Stimulated activated CD4-positive, alpha-beta T cell treated with anti-CD3 and anti-CD28 coated beads, Interleukin-12 subunit alpha, Interleukin-12 subunit beta, amount 100 ng/mL, for 4 hours (primary cell): ENCODE measurements around the gene WDR7.

Source experiments
- DNase-seq: peaks from one replicate; pipeline ENCODE4 v3.0.0-alpha.2; 2020

The WDR7 gene

DNA sequence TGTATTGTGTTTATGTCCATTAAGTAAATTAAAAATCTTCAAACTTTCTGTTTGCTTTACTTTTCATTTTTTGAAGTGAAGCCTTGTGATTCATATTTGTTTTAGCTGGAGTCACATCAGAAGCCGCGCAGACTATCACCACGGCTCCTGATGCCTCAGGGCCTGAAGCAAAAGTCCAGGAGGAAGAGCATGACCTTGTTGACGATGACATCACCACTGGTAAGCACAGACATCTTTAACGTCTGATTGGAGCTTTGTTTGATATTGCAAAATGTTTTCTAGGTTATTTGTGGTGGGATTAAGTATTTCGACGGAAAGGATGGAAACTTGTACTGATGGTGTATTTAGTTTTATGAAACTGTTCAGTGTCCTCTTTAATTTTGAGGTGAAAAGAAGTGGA lies 164.8 kb downstream of the WDR7 start:
- DNase-seq = no peak

- no peak for DNase-seq
These were observed 172.9 kb downstream of the WDR7 start for GRCh38 chr18:56823986-56824565.

GRCh38 chr18:56825321-56825720 lies 174.2 kb downstream of the WDR7 start:
- DNase-seq = no peak

- no peak for DNase-seq
These were observed 174.7 kb downstream of the WDR7 start for GRCh38 chr18:56825878-56826277.

GRCh38 chr18:56831988-56832387 lies 180.8 kb downstream of the WDR7 start:
- DNase-seq = no peak

DNA sequence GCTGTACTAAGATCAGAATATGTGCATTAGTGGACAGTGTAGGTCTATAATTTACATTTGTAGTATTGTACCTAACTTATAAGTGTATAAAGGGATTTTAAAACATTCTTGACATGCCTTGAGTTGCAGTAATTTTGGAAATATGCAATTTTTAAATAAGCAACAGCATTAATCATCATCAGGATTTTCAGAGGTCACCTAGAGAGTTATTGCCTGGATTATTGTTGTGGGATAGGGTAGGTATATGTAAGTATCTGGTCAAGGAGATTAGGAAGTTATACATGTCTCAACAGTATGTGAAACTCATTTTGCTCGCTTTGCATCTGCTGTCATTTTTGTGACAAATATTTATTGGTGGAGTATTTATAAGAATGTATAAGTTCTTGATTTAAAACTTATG lies 184.2 kb downstream of the WDR7 start:
- DNase-seq = no peak

GRCh38 chr18:56836173-56836572 lies 185.0 kb downstream of the WDR7 start:
- DNase-seq = no peak

- DNase-seq = no peak
These were observed 190.7 kb downstream of the WDR7 start for GRCh38 chr18:56841836-56842235.

DNA sequence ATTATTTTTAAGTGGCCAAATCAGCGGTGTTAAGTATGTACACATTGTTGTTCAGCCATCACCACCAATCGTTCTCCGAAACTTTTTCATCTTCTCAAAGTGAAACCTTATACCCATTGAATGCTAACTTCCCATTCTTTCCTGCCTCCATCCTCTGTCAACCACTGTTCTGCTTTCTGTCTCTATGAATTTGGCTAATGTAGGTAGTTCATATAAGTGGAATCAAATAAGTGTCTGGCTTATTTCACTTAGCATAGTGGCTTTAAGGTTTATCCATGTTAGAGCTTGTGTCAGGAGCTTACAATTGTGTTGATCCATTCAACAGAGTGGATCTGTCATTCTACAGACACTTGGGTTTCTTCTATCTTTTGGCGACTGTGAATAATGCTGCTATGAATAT lies 192.1 kb downstream of the WDR7 start:
- no peak for DNase-seq

DNA sequence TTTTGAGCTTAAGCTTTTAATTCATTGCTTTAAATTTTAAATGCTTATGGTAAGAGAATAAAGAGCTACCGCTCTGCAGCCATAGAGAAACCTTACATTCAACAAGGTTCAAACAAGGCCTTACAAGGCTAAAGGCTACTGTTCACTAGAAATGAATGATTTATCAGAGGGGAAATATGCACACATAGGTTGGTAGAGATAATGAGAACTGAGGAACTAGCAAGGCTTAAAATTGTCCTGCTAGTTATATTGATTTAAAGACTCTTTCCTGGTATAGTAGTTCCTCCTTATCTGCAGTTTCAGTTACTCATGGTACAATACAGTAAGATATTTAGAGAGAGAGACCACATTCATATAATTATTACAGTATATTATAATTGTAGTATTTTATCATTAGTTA lies 193.4 kb downstream of the WDR7 start:
- DNase-seq = no peak

DNA sequence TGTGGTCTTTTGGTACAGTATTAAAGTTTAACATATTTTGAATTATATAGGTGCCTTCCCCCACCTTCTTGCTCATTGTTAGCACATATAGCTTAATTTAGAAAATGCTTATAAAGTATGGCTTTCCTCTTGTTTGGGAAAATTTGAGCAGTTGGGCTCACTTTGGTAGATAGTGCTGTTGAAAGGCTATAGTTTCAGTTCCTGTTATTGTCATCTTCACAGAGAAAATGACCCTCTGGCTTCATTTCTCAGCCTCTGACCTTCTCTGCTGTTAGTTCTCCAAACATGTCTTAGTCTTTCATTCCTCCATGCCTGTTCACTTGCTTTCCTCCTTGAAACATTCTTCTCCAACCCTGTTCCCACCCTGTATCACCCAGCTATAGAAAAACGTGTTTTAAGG lies 200.6 kb downstream of the WDR7 start:
- DNase-seq = no peak

GRCh38 chr18:56853961-56854360 lies 202.8 kb downstream of the WDR7 start:
- no peak for DNase-seq

DNA sequence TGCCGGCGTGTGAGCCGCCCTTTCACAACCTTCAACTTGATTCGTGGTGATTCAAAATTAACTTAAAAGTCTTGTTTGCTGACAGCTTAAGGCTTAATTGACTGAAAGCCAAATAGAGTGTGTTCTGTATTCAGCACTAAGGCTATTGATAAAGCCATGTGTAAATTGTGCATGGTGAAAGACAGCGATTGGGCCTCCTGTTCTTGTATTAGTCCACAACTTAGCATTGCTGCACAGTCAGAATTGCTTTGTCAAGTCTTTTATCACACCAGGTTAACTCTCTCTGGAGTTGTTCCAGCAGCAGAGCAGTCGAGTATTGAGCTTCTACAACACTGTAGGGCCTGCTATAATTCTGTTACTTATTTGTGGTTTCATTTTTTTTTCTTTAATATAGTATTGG lies 210.1 kb downstream of the WDR7 start:
- DNase-seq = no peak

GRCh38 chr18:56869189-56869777 lies 218.1 kb downstream of the WDR7 start:
- no peak for DNase-seq

DNA sequence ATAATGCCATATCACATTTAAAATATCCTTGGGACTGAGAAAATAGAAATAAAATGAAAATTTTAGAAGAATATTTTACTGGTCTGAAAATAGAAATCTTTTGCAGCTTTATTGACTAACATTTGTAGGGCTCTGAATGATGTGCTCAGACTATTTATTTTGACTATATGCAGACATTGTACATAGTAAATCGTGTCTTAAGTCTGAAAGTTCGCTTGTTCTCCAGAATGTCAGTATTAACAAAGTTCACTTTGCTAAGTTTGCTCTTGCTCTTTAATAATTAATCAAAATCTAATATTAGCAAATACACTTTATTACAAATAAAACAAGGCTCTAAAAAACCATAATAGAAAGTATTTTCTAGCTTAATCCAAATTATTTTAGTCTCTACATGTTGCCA lies 219.8 kb downstream of the WDR7 start:
- no peak for DNase-seq

DNA sequence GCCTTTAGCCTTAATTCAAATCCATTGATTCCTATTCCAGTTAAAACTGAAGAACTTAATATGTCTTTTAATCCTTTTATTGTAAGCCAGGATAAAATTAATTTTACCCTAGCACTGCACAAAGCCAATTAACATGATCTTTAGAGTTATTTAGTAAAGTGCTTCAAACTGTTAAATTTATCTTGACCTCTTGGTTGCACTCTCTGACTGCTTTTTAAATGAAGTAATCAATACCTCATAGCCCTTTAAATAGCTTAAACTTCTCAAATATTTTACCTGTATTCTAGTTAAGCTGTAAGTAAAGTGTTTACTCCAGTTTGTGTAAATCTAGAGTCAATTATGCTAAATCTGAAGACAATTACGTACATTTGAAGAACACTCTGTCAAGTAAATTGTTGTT lies 221.0 kb downstream of the WDR7 start:
- DNase-seq = no peak

GRCh38 chr18:56873441-56874140 lies 222.4 kb downstream of the WDR7 start:
- DNase-seq = no peak

DNA sequence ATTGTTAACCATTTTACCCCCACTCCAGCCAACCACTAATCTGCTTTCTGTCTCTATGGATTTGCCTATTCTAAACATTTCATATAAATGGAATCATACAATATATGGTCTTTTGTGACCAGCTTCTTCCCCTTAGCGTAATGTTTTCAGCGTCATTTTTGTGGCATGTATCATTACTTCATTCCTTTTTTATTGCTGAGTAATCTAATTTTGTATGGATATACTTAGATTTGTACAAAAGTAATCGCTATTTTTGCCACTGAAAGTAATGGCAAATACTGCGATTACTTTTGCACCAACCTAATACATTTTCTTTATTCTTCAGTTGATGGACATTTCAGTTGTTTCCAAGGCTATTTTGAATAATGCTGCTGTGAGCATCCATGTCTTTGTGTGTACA lies 227.6 kb downstream of the WDR7 start:
- DNase-seq = no peak

GRCh38 chr18:56884511-56884910 lies 233.4 kb downstream of the WDR7 start:
- no peak for DNase-seq

DNA sequence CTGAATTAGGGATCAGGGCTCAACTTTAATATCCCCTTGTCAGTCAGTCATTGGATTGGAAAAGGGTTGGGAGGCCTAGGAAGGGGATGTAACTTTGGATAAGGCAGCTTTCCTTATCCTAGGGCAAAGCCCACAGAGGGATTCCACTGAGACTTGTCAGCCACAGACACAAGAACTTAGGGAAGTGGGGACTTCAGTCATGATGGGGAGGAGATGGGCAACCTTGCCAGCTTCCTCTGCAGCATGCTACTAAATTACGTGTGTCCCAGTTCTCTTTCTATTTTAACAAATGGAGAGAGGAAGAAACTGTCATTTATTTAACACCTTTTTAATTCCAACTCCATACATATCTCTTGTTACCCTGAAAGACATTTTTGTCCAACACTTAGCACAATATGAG lies 237.8 kb downstream of the WDR7 start:
- DNase-seq = no peak

- no peak for DNase-seq
These were observed 238.5 kb downstream of the WDR7 start for GRCh38 chr18:56889621-56890020.

DNA sequence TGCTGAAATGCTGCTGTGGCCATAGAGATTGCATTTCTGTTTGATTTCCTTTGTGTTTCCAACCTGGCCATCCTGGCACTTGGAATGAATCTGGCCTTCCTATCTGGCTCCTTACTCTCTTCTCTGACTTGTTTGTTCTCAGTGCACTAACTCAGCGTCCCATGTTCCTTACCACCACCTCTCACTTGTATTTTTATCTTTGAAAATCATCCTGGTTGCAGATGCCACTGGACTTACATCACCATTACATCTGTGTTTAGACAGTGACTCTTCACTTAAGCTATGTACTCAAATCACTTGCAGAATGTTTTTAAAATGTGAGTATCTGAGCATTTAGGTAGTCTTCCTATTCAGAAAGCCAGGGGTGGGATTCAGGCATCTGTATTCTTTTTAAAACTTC lies 239.5 kb downstream of the WDR7 start:
- no peak for DNase-seq

- no peak for DNase-seq
These were observed 240.0 kb downstream of the WDR7 start for GRCh38 chr18:56891116-56891515.

DNA sequence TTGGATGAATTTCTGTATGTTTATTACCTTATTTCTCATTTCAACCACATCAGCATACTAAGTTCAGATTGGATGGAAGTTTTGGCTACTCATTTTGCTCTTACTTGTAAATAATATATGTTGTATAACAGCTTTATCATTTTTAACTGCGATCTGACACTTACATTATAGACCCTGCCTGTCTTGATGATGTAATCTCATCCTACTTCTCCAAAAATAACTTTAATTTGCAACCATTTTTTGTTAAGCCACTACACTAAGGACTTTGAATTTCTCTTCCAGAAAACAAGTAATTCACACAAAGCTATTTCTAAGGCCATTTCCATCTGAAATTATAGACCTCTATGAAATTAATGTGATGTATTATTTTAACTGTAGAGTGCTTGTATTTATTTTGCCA lies 240.7 kb downstream of the WDR7 start:
- no peak for DNase-seq

- DNase-seq = no peak
These were observed 246.0 kb downstream of the WDR7 start for GRCh38 chr18:56897122-56897521.
